ENCODE results near the gene UQCRC1. TPM values are rescaled to one million over a fixed set of nuclear protein-coding genes. Genes with fewer than 3 reads are reported as not detected.

Gene UQCRC1
- total and polyA plus RNA-seq, 2 donors (not counting 1 experiment from before 2014, with no cell fraction given) = 99.9 to 132 TPM

DNA sequence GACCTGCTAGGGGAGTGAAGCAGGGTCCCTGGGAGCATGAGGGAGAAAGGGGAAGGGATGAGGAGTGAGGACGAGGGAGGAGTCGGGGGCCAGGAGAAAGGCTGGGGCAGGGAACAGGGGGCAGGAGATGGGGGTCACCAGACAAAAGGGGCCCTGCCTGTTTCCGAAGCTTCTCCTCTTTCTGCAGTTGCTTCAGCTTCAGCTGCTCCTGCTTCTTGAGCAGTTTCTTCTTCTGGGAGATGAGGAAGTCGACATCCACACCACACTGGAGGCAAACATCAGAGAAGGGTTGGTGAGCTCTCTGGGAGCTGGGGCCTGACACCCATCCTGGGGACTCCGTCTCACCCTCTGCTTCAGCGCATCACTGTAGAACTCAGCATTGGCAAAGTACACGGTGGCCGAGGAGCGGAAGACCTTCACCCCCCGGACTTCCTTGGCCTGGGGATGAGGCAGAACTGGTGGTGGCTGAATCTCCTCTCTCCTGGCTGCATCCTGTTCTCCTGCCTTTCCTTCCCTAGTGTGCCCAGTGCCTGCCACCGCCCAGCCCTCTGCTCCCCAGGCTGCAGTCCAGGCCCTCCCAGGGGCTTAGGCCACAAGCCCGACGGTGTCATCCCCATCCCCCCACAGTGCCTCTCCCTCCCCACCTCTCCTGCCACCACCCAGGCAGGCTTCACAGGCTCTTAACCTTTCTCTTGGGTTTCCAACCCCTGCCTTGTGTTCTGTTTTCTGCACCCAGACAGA, 19.0 kb upstream of the UQCRC1 start:
- ChIA-PET POLR2A (no interaction called here), CTCF (no interaction called here)
- ATAC-seq (ENCODE audit: low read depth) = no peak
- Histone ChIP-seq H3K79me2 (ENCODE audit: control insufficient read depth, insufficient read depth, low read length) (no peaks in the 10 kb centered on the region), H3K4me3 (ENCODE audit: control extremely low read depth in 1 of 5, extremely low read depth in 1 of 5, insufficient read depth in 1 of 5, low read depth in 2 of 5, low read length in 4 of 5) (no peak overlapping the region), H3K27me3 (replicated peaks in 1 of 4; ENCODE audit: control extremely low read depth in 1 of 4, control insufficient read depth in 3 of 4, insufficient read depth in 4 of 4, low read length in 3 of 4) (no peaks in the 10 kb centered on the region), H2AFZ (ENCODE audit: insufficient read depth, low read depth, low read length, poor library complexity, severe bottlenecking) (no peak overlapping the region), H3K9ac (ENCODE audit: low read length) (no peak overlapping the region), H4K20me1 (ENCODE audit: control insufficient read depth, insufficient read depth, low read length, poor library complexity, severe bottlenecking) (no peaks in the 10 kb centered on the region), H3K36me3 (replicated peaks in 1 of 2; ENCODE audit: control extremely low read depth in 1 of 2, control insufficient read depth in 1 of 2, extremely low read depth in 1 of 2, insufficient read depth in 2 of 2, low read length in 1 of 2) (no peaks in the 10 kb centered on the region), H3K4me2 (replicated peaks; ENCODE audit: low read depth, low read length, poor library complexity, severe bottlenecking) (no peak overlapping the region), H3K27ac (ENCODE audit: low read length in 2 of 2) (no peak overlapping the region), H3K4me1 (ENCODE audit: control insufficient read depth in 2 of 2, insufficient read depth in 2 of 2, low read length in 2 of 2) (no peaks in the 10 kb centered on the region), H3K9me3 (ENCODE audit: control extremely low read depth in 1 of 3, control insufficient read depth in 2 of 3, insufficient read depth in 1 of 3, low read length in 2 of 3) (no peaks in the 10 kb centered on the region)
- no peaks in the 10 kb centered on the region for H3K4me1 Mint-ChIP-seq
- H3K27ac Mint-ChIP-seq = no peak overlapping the region
- TF ChIP-seq, protein P1, sequence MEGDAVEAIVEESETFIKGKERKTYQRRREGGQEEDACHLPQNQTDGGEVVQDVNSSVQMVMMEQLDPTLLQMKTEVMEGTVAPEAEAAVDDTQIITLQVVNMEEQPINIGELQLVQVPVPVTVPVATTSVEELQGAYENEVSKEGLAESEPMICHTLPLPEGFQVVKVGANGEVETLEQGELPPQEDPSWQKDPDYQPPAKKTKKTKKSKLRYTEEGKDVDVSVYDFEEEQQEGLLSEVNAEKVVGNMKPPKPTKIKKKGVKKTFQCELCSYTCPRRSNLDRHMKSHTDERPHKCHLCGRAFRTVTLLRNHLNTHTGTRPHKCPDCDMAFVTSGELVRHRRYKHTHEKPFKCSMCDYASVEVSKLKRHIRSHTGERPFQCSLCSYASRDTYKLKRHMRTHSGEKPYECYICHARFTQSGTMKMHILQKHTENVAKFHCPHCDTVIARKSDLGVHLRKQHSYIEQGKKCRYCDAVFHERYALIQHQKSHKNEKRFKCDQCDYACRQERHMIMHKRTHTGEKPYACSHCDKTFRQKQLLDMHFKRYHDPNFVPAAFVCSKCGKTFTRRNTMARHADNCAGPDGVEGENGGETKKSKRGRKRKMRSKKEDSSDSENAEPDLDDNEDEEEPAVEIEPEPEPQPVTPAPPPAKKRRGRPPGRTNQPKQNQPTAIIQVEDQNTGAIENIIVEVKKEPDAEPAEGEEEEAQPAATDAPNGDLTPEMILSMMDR (IDR thresholded peaks at IDR 0.05) = no peak
- TF ChIP-seq EZH2 (IDR thresholded peaks at IDR 0.05; ENCODE audit: borderline replicate concordance, insufficient read depth, low read depth, low read length, poor library complexity, severe bottlenecking) = no peak
- H3K4me3 Mint-ChIP-seq = no peak overlapping the region
- 90% methylated on average over 12 of the region's 13 CpGs for WGBS (ENCODE audit: insufficient coverage)
- intact Hi-C loops (cut with micrococcal nuclease) = no loop called here
- H3K27me3 Mint-ChIP-seq = no peaks in the 10 kb centered on the region
- DNase-seq = no peak
- H3K9me3 Mint-ChIP-seq (ENCODE audit: insufficient read depth) = no peaks in the 10 kb centered on the region

DNA sequence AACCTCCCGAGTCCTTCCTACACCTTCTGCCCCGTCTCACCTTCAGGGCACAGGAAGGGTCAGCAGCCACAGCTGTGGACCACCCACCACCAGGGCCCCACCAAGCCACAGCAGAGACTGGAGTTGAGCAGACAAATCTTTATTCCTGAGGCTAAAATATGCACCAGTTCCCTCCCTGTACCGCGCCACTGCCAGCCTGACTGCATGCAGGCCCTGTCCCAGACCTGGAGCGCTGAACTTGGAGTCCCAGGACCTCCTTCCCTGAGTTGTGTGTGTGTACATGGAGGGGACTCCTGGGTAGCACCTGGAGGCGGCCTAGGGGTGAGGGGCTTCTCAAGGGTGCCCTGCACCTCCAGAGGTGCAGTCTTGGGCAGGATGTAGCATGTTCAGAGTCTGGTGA, 16.2 kb upstream of the UQCRC1 start:
- no peak overlapping the region for H3K27ac Mint-ChIP-seq
- Histone ChIP-seq H3K27ac (ENCODE audit: low read length in 2 of 2) (no peak overlapping the region), H3K36me3 (replicated peaks in 1 of 2; ENCODE audit: control extremely low read depth in 1 of 2, control insufficient read depth in 1 of 2, extremely low read depth in 1 of 2, insufficient read depth in 2 of 2, low read length in 1 of 2) (no peaks in the 10 kb centered on the region), H3K79me2 (ENCODE audit: control insufficient read depth, insufficient read depth, low read length) (no peaks in the 10 kb centered on the region), H3K9ac (ENCODE audit: low read length) (no peak overlapping the region), H3K4me3 (ENCODE audit: control extremely low read depth in 1 of 5, extremely low read depth in 1 of 5, insufficient read depth in 1 of 5, low read depth in 2 of 5, low read length in 4 of 5) (no peak overlapping the region), H3K9me3 (ENCODE audit: control extremely low read depth in 1 of 3, control insufficient read depth in 2 of 3, insufficient read depth in 1 of 3, low read length in 2 of 3) (no peaks in the 10 kb centered on the region), H3K4me2 (replicated peaks; ENCODE audit: low read depth, low read length, poor library complexity, severe bottlenecking) (no peak overlapping the region), H4K20me1 (ENCODE audit: control insufficient read depth, insufficient read depth, low read length, poor library complexity, severe bottlenecking) (no peaks in the 10 kb centered on the region), H3K4me1 (ENCODE audit: control insufficient read depth in 2 of 2, insufficient read depth in 2 of 2, low read length in 2 of 2) (no peaks in the 10 kb centered on the region), H2AFZ (ENCODE audit: insufficient read depth, low read depth, low read length, poor library complexity, severe bottlenecking) (no peak overlapping the region), H3K27me3 (replicated peaks in 1 of 4; ENCODE audit: control extremely low read depth in 1 of 4, control insufficient read depth in 3 of 4, insufficient read depth in 4 of 4, low read length in 3 of 4) (no peaks in the 10 kb centered on the region)
- no peak for ATAC-seq (ENCODE audit: low read depth)
- no peaks in the 10 kb centered on the region for H3K9me3 Mint-ChIP-seq (ENCODE audit: insufficient read depth)
- H3K27me3 Mint-ChIP-seq = no peaks in the 10 kb centered on the region
- no peak for TF ChIP-seq EZH2 (IDR thresholded peaks at IDR 0.05; ENCODE audit: borderline replicate concordance, insufficient read depth, low read depth, low read length, poor library complexity, severe bottlenecking)
- TF ChIP-seq, protein P1 (IDR thresholded peaks at IDR 0.05) = no peak
- 91% methylated on average over 4 of the region's 6 CpGs for WGBS (ENCODE audit: insufficient coverage)
- no peak for DNase-seq
- ChIA-PET POLR2A (no interaction called here), CTCF (no interaction called here)
- H3K4me3 Mint-ChIP-seq = no peak overlapping the region
- intact Hi-C loops (cut with micrococcal nuclease) = no loop called here
- H3K4me1 Mint-ChIP-seq = no peaks in the 10 kb centered on the region
